GM12878 (cell line): ENCODE data around the gene LRRC55. TPM values are rescaled to one million over a fixed set of nuclear protein-coding genes. Genes with fewer than 3 reads are reported as not detected.
"Not testable (repeated sequence)": the region's sequence is repeated elsewhere in the genome, so short reads cannot be mapped to it uniquely, and the experiment has no call there.

Experiments used
- ATAC-seq: fragments of 200-7000 bp; cut with Tn5 transposase; 3 replicates; pipeline ENCODE4 v1.9.1; 2020; ENCODE audit warnings: mild to moderate bottlenecking, moderate library complexity
- BruUV-seq: library from RNA; stranded (reverse); fragments of 400-500 nt; replicated peaks from 2 replicates; lab custom pipeline; 2021; lab: Mats Ljungman, UMichigan
- CTCF ChIA-PET: fragments of 300-600 bp; sonication (Branson Sonifier 250); formaldehyde crosslinking; extraction: SDS; loops from one replicate; lab custom pipeline; 2021; ENCODE audit warnings: inconsistent platforms; lab: Yijun Ruan, JAX
- POLR2A ChIA-PET: fragments of 350-600 bp; formaldehyde crosslinking; extraction: SDS; loops from one replicate; lab custom pipeline; 2021; ENCODE audit warnings: inconsistent platforms; lab: Charles Lee
- RAD21 ChIA-PET: fragments of 300-600 bp; sonication (Branson Sonifier 250); formaldehyde crosslinking; loops from one replicate; lab custom pipeline; 2023; ENCODE audit warnings: antibody characterized with exemption; ENCODE audit not compliant: unreplicated experiment; lab: Charles Lee
- SMC1A ChIA-PET: fragments of 300-600 bp; sonication (Branson Sonifier 250); formaldehyde crosslinking; loops from one replicate; lab custom pipeline; 2023; ENCODE audit not compliant: unreplicated experiment, uncharacterized antibody; lab: Charles Lee
- DNase-seq: peaks from one replicate; pipeline ENCODE4 v3.0.0-alpha.2; 2011; ENCODE audit warnings: low read depth, low spot score
- FAIRE-seq: peaks from 3 replicates; lab custom pipeline; 2011; peaks lifted over from hg19 to GRCh38; lab: Jason Lieb, UNC
- H2AFZ ChIP-seq: 2 replicates; pipeline ENCODE4 v1.6.0; 2011; ENCODE audit warnings: low read depth, low read length, control low read depth; ENCODE audit not compliant: control insufficient read depth
- H3K27ac ChIP-seq: 2 replicates; pipeline ENCODE4 v1.5.1; 2011; ENCODE audit warnings: control low read depth; ENCODE audit not compliant: control insufficient read depth, insufficient read depth
- H3K27me3 ChIP-seq, 2 experiments: replicated peaks in 1 of 2; 2 replicates each; pipeline versions ENCODE4 v1.6.0 to v1.6.1; 2011; ENCODE audit warnings: low read length in 1 of 2; ENCODE audit not compliant: control insufficient read depth in 2 of 2, insufficient read depth in 2 of 2
- H3K36me3 ChIP-seq, 2 experiments: 2 replicates each; pipeline ENCODE4 v1.5.1; 2011; ENCODE audit warnings: low read length in 1 of 2; ENCODE audit not compliant: control insufficient read depth in 2 of 2, insufficient read depth in 2 of 2
- H3K4me1 ChIP-seq: 2 replicates; pipeline ENCODE4 v1.6.1; 2011; ENCODE audit warnings: mild to moderate bottlenecking, low read length, moderate library complexity, mixed read lengths; ENCODE audit not compliant: control insufficient read depth, insufficient read depth
- H3K4me2 ChIP-seq: 2 replicates; pipeline ENCODE4 v1.6.0; 2011; ENCODE audit warnings: control low read depth; ENCODE audit not compliant: control insufficient read depth, insufficient read depth
- H3K4me3 ChIP-seq: fragments of 200-600 bp; sonication (generic); 2 replicates; pipeline ENCODE4 v1.5.1; 2016
- H3K79me2 ChIP-seq: 2 replicates; pipeline ENCODE4 v1.6.0; 2011; ENCODE audit warnings: low read length; ENCODE audit not compliant: control insufficient read depth, insufficient read depth
- H3K9ac ChIP-seq: 2 replicates; pipeline ENCODE4 v1.8.0; 2011; ENCODE audit warnings: low read length, control low read depth, mixed read lengths; ENCODE audit not compliant: control insufficient read depth, insufficient read depth
- H3K9me3 ChIP-seq: replicated peaks from 3 replicates; pipeline ENCODE4 v1.5.1; 2011; ENCODE audit warnings: mild to moderate bottlenecking, low read length; ENCODE audit not compliant: control insufficient read depth, insufficient read depth
- H4K20me1 ChIP-seq: 2 replicates; pipeline ENCODE4 v1.6.0; 2011; ENCODE audit not compliant: control insufficient read depth, insufficient read depth
- POLR2AphosphoS2 ChIP-seq: IDR thresholded peaks from 2 replicates; pipeline ENCODE4 v1.6.1; 2011; ENCODE audit warnings: low read depth, mild to moderate bottlenecking, low read length, improper control_type of control experiment, moderate library complexity
- TARDBP ChIP-seq: IDR thresholded peaks from 2 replicates; pipeline ENCODE4 v1.6.1; 2016; ENCODE audit warnings: borderline replicate concordance
- ZNF217 ChIP-seq: fragments of 450-650 bp; IDR thresholded peaks from 2 replicates; pipeline ENCODE4 v1.6.1; 2017; ENCODE audit warnings: antibody characterized with exemption, mild to moderate bottlenecking
- WGBS: methylation state at CpG from one replicate; pipeline ENCODE4 v1.1.6; 2016; ENCODE audit warnings: low lambda C conversion rate; ENCODE audit not compliant: insufficient replicate concordance, insufficient coverage; ENCODE audit errors: missing lambda C conversion rate; 5-methylcytosine and 5-hydroxymethylcytosine counted together
- in situ Hi-C: fragments of 300-500 bp; cut with MboI; formaldehyde crosslinking; loops from 9 replicates; pipeline ENCODE4 v1.14.3; 2018; ENCODE audit warnings: mixed read lengths
- intact Hi-C: fragments of 100-400 bp; cut with micrococcal nuclease; formaldehyde crosslinking; loops from one replicate; pipeline ENCODE4 v1.14.2; 2022; ENCODE audit not compliant: unreplicated experiment
- polyA plus RNA-seq, 11 experiments: library from polyadenylated mRNA; depleted of rRNA in 4 of 11; unstranded in 6 of 11; stranded (reverse) in 5 of 11; fragments of >200 nt; fragmentation: Nextera tagmentation in 4 of 11; fragmentation: Illumina TruSeq in 1 of 11; extraction: Ambion mirVana in 4 of 11; extraction: Trizol in 1 of 11; gene quantifications; 1 replicate in 1 of 11; 2 replicates in 10 of 11; pipeline versions ENCODE4 v1.2.1 to v1.2.3, GENCODE V29; 2011 to 2016; ENCODE audit warnings: inconsistent platforms in 2 of 11, missing spikeins in 2 of 11, low read depth in 1 of 11
- total RNA-seq, 4 experiments: library from RNA; depleted of rRNA in 3 of 4; stranded (reverse); fragments of >200 nt in 3 of 4; fragmentation: Illumina TruSeq in 1 of 4; extraction: Trizol in 1 of 4; gene quantifications; 2 replicates each; pipeline versions ENCODE4 v1.2.1 to v1.2.3, GENCODE V29; 2013 to 2021

Gene LRRC55
- total and polyA plus RNA-seq, 10 of the 15 experiments (the other 5 are each of a cell fraction or from before 2014, with no cell fraction given) = 0.01 to 0.04 TPM; not detected in 8

DNA sequence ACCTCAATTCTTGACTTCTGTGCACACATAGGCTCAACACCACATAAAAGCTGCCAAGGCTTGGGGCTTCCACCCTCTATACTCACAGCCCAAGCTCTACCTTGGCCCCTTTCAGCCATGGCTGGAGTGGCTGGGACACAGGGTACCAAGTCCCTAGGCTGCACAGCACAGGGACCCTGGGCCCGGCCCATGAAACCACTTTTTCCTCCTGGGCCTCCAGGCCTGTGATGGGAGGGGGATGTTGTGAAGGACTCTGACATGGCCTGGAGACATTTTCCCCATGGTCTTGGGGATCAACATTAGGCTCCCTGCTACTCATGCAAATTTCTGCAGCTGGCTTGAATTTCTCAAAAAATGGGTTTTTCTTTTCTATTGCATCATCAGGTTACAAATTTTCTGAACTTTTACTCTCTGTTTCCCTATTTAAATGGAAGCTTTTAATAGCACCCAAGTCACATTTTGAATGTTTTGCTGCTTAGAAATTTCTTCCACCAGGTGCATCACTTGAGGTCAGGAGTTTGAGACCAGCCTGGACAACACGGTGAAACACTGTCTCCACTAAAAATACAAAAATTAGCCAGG lies 11.9 kb upstream of the LRRC55 start:
- BruUV-seq, H3K4me1 ChIP-seq, FAIRE-seq, H3K27me3 ChIP-seq, ATAC-seq, H3K9me3 ChIP-seq, in situ Hi-C loops, RAD21 ChIA-PET, H4K20me1 ChIP-seq, H3K36me3 ChIP-seq, H3K4me2 ChIP-seq, H3K4me3 ChIP-seq, H3K79me2 ChIP-seq, H2AFZ ChIP-seq, CTCF ChIA-PET, H3K27ac ChIP-seq, DNase-seq, SMC1A ChIA-PET, H3K9ac ChIP-seq: not testable (repeated sequence)
- POLR2A ChIA-PET = interaction anchor here (0.7 kb wide), 1 partner anchor 320 kb away, joined by 4 read pairs; no protein-coding TSS in a partner anchor
- intact Hi-C loops = loop anchor here (10.0 kb wide), 1 partner anchor 45 kb away; no protein-coding TSS in a partner anchor
- WGBS = 17% methylated on average over 2 of the region's 2 CpGs

DNA sequence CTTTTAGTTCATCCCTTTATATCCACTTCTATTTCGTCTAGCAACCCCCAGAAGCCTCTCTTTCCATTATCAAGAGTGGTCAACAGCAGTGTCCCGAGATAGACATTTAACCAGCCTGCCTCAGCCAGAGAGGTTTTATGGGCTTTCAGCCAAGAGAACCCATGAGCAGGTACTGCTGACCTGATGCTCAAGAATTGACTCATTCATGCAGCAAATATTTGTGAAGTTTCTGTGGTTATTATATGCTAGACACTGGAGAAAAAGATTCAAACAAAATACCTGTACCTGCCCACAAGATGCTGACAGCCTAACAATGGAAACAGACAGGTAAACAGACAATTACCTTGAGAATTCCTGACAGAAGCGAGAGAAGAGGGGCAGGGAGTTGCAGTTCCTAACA lies 9.7 kb upstream of the LRRC55 start:
- 0% methylated on average over 3 of the region's 3 CpGs for WGBS
- no TSS peak for BruUV-seq
- ChIA-PET CTCF (interaction anchor here (1.0 kb wide), 1 partner anchor 78 kb away, joined by 3 read pairs; no protein-coding TSS in a partner anchor), RAD21 (no interaction called here), POLR2A (no interaction called here), SMC1A (no interaction called here)
- Histone ChIP-seq H3K27me3 (no peaks in the 10 kb centered on the region), H3K4me3 (no peak overlapping the region), H3K4me2 (no peak overlapping the region), H3K36me3 (no peaks in the 10 kb centered on the region), H3K9ac (no peak overlapping the region), H2AFZ (no peak overlapping the region), H4K20me1 (no peaks in the 10 kb centered on the region), H3K9me3 (no peaks in the 10 kb centered on the region), H3K79me2 (no peaks in the 10 kb centered on the region), H3K27ac (no peak overlapping the region), H3K4me1 (no peaks in the 10 kb centered on the region)
- in situ Hi-C loops (no loop called here), intact Hi-C loops (loop anchor here (10.0 kb wide), 1 partner anchor 47 kb away; no protein-coding TSS in a partner anchor)
- TF ChIP-seq POLR2AphosphoS2 (no peak), ZNF217 (no peak), TARDBP (no peak)
- ATAC-seq (no peak), DNase-seq (no peak), FAIRE-seq (no peak)
